ENCODE measurements around the gene TEX9.
A peak's percentile ranks its signal among the peaks of the same experiment; 100 is the strongest.
"Not testable (repeated sequence)": the region's sequence is repeated elsewhere in the genome, so short reads cannot be mapped to it uniquely, and the experiment has no call there.

TEX9 gene

DNA sequence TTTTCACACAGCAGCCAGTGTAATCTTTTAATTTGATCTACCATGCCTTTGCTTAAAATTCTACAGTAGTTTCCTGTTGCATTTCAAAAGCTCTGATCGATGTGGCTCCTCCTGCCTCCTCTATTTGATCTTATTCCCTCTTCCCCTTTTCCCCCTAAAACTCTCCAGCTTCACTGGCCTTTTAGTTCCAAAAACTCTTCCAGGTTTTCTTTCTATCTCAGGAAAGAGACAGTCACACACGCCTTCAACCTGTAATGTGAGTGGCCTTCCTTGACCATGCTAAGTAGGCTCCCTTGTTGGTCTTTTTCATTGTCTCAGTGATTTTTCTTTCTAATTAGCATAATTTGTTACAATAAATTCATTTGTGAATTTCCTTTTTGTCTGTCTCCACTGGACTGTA lies 985 bp downstream of the TEX9 start:
- DNase-seq (ENCODE audit: low spot score), result no peak

DNA sequence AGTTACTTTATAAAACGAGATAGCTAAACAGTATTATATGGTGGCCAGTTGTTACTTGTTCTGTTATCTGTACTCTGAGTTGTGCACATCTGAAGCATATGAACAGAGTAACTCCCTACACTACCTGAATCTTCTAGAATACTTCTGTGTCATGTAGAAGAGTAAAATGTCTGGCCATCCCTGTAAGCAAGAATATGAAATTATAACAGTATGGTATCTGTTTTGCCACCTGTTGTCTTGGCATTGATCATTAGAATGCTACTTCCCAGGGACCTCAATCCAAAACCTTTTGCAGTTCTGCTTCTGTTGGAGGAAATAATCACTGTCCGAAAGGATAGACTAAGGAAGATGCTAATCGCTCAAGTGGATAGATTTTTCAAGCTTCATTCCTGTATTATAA lies 1.9 kb downstream of the TEX9 start:
- DNase-seq (ENCODE audit: low spot score), result no peak

DNA sequence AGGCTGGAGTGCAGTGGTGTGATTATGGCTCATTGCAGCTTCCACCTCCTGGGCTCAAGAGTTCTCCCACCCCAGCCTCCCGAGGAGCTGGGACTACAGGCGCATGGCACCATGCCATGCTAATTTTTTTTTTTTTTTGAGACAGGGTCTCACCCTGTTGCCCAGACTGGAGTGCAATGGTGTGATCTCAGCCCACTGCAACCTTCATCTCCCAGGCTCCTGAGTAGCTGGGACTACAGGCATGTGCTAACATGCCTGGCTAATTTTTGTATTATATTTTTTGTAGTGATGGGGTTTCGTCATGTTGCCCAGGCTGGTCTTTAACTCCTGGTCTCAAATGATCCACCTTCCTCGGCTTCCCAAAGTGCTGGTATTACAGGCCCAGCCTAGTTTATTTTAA lies 4.0 kb downstream of the TEX9 start:
- no peak for DNase-seq (ENCODE audit: low spot score)

DNA sequence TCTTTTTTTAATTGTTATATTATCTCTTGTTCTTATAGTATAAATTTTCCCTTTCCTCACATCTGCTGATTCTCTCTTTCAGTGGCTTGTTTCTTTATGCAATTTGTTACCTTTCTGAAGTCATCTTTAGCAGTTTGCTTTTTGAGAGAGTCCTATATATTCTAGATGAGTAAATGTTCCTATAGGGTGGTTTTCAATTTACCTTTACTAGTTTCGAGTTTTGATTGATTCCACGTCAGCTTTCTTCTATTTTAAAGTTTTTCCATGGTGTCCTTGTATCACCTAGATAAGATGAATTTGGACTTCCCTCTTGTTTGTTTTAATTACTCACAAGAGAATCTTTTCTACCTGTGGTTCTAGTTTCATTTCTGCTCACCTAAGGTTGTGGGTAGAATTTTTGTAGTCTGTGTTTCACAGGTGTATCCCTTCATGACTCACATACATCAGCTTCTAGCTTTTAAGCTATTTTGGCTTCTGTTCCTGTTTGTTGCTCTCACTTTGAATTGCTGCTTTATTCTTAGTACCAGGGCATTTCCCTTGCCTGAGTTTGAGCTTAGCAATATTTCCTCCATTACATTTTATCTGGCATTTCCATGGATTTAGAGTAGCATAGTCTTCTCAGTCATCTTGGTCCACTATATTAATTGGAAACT lies 6.4 kb downstream of the TEX9 start:
- no peak for DNase-seq (ENCODE audit: low spot score)

DNA sequence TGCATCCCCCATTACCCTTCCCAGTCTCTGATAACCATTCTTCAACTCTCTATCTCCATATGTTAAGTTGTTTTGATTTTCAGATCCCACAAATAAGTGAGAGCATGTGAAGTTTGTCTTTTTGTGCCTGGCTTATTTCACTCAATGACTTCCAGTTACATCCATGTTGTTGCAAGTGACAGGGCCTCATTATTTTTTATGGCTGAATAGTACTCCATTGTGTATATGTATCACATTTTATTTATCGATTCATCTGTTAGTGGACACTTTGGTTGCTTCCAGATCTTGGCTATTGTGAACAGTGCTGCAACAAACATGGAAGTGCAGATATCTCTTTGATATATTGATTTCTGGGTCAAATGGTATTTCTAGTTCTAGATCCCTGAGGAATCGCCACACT lies 9.5 kb downstream of the TEX9 start:
- DNase-seq (ENCODE audit: low spot score), result not testable (repeated sequence)

DNA sequence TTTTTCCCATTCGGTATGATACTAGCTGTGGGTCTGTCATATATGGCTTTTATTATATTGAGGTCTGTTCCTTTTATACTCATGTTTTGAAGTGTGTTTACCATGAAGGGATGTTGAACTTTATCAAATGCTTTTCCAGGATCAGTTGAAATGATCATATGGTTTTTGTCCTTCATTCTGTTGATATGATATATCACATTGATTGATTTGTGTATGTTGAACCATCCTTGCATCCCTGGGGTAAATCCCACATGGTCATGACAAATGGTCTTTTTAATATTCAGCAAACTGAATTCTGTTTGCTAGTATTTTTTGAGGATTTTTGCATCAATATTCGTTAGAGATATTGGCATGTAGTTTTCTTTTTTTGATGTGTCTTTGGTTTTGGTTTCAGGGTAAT lies 12.6 kb downstream of the TEX9 start:
- not testable (repeated sequence) for DNase-seq (ENCODE audit: low spot score)

DNA sequence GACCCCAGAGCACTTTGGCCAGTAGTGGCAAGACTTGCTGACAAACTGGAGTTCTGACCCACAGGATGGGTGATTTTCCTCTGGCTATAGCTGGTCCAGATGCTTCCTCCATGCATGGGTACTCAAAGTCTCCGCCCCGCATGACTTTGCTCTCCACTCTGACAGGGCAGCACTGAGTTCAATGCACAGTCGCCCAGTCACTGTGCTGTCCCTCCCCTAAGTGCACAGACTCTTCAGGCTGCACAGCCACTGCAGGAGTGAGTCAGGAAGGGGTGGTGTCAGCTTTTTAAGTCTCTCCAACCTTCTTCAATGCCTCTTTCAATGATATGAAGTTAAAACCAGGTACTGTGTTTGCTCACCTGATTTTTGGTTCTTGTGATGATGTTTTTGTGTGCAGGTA lies 17.8 kb downstream of the TEX9 start:
- no peak for DNase-seq (ENCODE audit: low spot score)

DNA sequence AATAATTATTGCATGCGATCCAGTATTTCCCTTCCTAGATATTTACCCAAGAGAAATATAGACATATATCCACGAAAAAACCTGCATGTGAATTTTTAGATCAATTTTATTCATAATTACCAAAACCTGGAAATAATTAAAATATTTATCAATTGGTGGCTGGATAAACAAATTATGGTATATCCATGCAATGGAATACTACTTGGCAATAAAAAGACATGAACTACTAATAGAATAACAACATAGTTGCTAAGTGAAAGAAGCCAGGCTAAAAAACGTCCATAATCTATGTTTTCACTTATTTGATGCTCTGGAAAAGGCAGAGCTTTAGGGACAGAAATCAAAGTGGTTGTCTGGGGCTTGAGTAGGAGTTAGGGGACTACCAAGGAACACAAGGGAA lies 20.7 kb downstream of the TEX9 start:
- no peak for DNase-seq (ENCODE audit: low spot score)

DNA sequence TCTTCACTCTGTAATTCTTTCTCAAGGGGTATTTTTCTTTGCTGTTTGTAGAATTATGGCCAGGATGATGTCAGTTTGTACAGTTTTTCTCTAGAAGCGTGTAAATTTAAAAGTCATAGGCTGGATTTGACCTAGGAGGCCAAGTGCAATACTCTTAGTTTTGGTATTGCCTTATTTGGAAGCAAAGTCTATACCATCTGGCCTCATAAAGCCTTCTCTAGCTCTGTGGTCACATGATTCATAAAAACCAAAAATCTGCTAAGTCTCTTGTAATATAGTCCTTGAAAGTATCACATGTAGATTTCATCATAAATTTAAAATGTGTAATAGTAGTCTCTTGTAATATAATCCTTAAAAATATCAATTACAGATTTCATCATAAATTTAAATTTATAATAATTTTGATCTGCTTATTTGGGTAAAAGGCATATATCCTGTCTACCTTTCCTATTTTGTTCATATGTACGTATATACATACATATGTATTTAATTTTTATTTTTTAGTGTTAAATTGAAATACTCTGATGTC lies 25.6 kb downstream of the TEX9 start:
- DNase-seq (ENCODE audit: low spot score), result no peak

DNA sequence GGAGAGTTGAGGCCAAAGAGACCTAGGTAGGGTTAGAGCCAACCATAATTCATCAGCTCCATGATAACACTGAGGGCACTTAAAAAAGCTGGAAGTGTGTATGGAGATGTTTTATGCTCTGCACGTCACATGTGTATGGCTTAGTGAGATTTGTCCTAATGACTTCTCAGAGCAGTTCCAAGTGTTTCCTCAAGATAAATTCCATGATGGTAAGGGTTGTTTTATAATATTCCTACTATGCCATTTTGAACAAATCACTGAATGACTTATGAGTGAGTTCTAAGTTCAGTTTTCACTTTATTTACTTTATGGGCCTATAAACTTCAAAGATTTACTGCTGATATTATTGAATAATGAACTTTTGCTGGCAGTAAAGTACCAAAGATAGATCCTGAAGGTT lies 28.1 kb downstream of the TEX9 start:
- DNase-seq (ENCODE audit: low spot score), result no peak

DNA sequence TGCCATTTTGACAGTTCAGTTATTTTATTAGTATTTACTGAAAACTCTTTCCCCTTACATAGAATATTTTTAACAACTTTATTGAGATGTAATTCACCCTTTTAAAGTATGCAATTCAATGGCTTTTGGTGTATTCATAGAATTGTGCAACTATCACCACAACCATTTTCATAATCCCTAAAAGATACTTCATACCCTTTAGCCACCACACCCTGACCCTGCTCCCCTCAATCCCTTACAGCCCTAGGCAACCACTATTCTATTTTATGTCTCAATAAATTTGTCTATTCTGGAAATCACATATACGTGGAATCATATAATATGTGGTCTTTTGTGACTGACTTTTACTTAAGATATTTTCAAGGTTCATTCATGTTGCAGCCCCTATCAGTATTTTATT lies 29.7 kb downstream of the TEX9 start:
- no peak for DNase-seq (ENCODE audit: low spot score)

DNA sequence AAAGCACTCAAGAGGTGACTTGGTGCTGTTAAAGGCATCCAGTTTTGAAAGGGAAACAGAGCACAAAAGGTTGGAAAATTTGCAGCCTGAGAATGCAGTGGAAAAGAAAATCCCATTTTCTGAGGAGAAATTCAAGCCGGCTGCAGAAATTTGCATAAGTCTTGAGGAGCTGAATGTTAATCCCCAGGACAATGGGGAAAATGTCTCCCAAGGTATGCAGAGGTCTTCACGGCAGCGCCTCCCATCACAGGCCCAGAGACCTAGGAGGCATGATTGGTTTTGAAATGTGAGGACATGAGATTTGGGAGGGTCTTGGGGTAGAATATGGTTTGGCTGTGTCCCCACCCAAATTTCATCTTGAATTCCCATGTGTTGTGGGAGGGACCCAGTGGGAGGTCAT lies 32.1 kb downstream of the TEX9 start:
- not testable (repeated sequence) for DNase-seq (ENCODE audit: low spot score)

DNA sequence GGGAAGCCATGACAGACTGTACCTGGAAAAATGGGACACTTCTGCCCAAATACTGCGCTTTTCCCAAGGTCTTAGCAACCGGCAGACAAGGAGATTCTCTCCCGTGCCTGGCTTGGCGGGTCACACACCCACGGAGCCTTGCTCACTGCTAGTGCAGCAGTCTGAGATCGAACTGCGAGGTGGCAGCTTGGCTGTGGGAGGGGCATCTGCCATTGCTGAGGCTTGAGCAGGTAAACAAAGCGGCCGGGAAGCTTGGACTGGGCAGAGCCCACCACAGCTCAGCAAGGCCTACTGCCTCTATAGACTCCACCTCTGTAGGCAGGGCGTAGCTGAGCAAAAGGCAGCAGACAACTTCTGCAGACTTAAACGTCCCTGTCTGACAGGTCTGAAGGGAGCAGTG lies 34.0 kb downstream of the TEX9 start:
- DNase-seq (ENCODE audit: low spot score), result not testable (repeated sequence)

DNA sequence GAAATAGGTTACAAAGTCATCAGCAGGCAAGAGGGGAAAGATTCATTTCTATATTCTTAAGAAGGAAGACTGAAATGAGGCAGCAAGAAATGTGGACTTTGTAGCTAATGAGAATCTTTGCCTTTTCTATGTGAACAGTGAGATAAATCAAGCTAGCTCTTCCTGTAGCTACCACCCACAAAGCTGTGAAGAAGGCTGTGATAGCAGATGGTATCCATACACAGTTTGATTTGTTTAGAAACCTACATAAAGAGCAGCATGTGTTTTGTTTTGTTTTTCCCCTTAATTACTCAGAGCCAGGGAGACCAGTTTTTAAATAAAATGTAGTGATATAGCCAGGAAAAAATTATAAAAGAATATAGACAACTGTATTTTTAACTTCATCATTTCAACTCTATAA lies 45.5 kb downstream of the TEX9 start:
- no peak for DNase-seq (ENCODE audit: low spot score)

DNA sequence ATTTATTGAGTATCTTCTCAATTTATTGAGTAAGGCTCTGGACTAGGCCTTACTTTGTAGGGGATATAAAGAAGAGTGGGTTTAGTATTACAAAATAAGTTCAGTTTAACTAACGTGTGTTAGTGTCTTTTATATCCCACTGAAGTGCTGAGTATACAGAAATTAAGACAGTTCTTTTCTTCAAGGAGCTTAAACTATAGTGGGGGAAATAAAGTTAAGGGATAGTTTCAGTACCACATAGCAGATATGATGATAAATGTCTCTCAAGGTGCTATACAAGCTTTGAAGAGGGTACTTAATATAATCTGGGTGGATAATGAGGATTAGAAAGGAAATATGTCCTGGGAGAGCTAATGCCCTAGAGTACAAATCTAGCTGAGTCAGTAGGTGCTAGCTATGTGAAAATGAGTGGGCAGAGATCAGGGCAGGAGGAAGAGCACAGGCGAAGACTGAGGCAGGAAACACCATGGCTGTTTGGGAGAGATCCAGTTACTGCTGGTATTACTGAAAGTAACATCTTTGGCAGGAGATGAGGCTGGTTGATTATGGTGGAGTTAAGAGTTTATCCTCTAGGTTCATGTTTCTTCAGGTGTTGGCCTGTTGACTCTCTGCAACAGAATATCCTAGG lies 46.0 kb downstream of the TEX9 start:
- DNase-seq (ENCODE audit: low spot score), result no peak

DNA sequence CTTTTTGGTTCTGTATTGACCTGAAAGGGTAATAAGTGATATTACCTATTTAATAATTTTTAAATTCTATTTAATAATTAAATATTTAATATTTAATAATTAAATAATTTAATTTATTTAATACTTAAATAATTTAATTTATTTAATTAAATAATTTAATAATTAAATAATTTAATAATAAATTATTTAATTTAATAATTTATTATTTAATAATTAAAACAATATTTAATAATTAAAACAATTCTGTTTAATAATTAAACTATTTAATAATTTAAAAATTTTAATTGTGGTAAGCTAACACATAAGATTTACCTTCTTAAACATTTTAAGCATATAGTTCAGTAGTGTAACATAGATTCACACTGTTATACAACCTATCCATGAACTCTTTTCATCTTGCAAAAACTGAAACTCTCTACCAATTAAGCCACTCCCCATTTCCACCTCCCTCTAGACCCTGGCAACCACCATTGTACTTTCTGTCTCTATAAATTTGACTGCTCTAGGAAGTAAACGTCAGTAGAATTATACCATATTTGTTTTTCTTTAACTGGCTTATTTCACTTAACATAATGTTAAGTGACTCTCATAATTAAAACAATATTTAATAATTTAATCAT lies 48.0 kb downstream of the TEX9 start:
- DNase-seq (ENCODE audit: low spot score), result not testable (repeated sequence)

DNA sequence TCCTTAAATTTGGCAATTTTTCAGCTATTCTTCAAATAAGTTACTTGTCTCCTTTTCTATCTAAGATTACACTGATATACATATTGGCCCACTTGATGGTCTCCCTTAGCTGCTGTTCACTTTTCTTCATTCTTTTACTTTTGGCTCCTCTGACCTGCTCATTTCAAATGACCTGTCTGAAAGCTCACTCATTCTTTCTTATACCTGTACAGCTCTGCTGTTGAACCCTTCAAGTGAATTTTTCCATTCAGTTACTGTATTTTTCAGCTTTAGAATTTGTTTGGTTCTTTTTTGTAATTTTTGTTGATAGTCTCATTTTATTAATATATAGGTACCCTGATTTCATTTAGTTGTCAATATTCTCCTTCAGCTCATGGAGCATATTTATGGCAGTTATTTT lies 60.0 kb downstream of the TEX9 start:
- no peak for DNase-seq (ENCODE audit: low spot score)

DNA sequence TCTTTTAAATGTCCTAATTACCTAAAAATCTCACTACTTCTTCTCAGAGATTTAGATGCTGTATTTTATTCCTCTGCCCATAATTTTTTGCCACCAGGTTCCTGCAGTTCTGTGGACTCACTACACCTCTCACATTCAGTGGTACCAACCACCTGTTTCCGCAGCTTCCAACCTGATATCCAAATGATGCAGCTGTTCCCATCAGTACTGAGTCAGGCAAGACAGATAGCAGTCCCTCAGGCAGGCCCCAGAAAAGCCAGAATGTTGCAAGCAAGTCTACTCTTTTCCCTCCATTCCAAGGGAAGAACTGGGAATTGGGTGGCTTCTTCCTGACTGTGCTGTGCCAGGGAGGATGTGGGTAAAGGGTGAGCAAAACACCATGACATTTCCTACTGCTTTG lies 60.8 kb downstream of the TEX9 start:
- no peak for DNase-seq (ENCODE audit: low spot score)

DNA sequence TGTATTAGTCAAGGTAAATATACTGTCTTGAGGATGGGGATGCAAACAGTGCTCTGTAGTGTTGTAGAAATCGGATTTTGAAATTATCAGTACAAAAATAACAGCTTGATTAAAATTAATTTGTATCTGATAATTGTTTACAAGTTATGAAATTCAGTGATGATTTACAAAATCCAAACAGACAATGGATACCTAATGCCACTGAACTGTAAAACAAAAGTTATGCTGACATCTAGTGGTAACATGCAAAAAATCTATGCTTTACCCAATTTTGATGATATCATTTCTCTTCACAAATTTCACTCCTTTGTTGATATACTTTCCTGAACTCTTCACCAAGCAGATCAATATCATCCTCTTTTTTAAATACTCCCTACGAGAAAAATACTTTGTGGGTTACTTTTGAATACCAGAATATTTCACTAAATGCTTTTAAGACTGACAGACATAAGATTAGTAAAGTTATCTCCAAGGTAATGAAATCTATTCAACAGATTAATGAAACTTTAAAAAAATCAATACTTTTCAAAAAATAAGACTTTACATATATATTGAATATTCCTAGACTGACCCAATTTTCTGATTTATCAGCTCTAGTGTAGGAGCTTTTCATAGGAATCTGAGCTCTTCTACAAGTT lies 63.7 kb downstream of the TEX9 start:
- DNase-seq (ENCODE audit: low spot score), result peak; percentile 28

DNA sequence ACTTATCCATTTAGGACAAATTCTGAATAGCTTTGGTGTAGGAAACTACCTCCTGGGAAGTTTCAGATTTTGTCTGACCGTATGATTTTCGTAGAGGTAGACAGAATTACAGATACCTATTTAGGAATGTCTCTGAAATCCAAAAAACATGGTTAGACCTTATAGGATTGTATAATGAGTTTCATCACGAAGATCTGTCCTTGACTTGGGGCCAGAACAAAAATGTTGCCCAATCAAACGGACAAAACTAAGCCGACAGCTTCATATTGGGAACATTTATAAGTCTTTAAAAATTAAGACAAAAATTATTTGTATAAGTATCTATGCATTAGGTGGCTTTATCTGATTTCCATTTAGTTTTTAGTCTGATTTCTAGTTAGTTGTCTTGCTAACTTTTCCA lies 67.1 kb downstream of the TEX9 start:
- DNase-seq (ENCODE audit: low spot score), result no peak

DNA sequence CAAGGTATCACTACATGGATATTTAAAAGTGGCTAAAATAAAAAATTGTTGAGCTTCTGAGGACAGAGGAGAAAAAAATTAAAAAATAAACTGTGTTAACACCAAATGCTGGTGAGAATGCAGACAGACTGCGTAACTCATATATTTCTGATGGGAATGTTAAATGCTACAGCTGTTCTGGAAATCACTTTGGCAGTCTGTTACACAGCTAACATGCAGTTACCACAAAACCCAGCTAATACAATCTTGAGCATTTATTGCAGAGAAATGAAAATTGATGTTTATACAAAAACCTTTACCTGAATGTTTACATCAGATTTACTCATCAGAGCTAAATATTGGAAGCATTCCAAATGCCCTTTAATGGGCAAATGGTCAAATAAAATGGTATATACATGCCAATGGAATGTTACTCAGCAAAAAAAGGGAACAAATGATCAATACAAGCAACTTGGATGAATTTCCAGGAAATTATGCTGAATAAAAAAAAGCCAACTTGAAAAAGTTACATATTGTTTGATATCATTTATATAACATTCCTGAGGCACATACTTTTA lies 75.1 kb downstream of the TEX9 start:
- no peak for DNase-seq (ENCODE audit: low spot score)

DNA sequence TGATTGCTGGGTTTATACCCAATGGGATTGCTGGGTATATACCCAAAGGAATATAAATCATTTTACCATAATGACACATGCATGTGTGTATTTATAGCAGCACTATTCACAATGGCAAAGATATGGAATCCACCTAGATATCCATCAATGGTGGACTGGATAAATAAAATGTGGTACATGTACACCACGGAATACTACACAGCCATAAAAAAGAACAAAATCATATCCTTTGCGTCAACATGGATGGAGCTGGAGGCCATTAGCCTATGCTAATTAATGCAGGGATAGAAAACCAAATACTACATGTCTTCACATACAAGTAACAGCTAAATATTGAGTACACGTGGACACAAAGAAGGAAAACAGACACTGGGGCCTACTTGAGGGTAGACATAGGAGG lies 77.1 kb downstream of the TEX9 start:
- DNase-seq (ENCODE audit: low spot score), result no peak

DNA sequence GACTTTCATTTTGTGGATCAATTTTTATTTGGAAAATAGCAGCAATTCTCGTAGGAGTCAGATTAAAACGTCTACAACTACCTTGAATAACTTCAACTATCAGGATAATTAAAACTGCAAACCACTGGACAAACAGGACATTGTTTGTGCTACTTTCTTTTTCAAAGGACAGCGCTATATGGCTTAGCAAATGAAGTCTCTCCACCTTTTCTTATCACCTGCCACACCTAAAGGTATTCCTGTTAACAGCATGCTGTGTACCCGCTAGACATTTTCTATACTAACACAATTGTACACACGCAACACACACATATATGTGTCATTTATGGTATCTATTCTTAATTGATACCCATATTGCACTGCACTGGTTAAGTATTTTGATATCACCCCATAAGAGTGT lies 80.5 kb downstream of the TEX9 start:
- DNase-seq (ENCODE audit: low spot score), result no peak

Measured in COLO829 (cell line).